ENCODE data around the gene GREB1L.
"Not testable (repeated sequence)": the region's sequence is repeated elsewhere in the genome, so short reads cannot be mapped to it uniquely, and the experiment has no call there.

GREB1L gene

DNA sequence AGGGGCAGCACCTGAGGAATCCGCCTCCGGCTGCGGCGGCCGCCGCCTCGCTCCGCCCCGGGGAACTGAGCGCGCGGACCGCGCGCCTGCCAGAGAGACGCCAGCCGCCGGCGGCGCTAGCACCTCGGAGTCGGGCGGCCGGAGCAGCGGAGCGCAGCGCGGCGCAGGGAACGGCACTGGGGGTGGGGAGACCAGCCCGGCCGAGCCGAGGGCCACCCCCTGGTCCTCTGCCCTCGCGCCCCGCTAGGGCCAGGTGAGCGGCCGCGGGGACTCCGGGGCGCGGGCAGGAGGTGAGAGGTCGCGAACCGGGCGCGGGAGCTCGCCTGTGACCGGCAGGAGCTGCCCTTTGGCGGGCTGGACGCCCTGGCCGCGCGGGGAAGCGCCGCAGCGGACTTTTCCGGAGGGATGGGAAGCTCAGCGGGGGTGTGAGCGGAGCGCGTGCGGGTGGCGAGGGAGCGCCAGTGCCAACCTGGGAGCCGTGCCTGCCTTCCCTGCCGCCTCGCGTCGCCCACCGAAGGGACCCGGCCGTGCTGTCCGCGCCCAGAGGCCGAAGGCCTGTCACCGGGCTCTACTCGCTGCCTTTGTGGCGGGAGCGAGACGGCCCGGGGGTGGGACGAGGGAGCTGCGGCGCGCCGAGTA is at the start of gene GREB1L:
TSS of gene GREB1L (plus strand) at position 92 of the 639 bp plus-strand sequence. CDS start 141,287 bp downstream, outside the sequence.
- DNase-seq (ENCODE audit: low spot score), result no peak

DNA sequence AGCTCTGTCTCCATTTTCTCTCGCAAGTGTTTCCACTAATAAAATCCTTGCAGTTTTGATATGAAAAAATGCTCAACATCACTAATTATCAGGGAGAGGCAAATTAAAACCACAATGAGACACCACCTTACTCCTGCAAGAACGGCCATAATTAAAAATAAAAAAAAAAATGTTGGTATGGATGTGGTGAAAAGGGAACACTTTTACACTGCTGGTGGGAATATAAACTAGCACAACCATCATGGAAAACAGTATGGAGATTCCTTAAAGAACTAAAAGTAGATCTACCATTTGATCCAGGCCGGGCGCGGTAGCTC is 49.8 kb upstream of the GREB1L start:
- DNase-seq (ENCODE audit: low spot score), result no peak

- peak; percentile 75 for DNase-seq (ENCODE audit: low spot score)
These were observed 46.9 kb upstream of the GREB1L start for GRCh38 chr18:21194871-21195771.

DNA sequence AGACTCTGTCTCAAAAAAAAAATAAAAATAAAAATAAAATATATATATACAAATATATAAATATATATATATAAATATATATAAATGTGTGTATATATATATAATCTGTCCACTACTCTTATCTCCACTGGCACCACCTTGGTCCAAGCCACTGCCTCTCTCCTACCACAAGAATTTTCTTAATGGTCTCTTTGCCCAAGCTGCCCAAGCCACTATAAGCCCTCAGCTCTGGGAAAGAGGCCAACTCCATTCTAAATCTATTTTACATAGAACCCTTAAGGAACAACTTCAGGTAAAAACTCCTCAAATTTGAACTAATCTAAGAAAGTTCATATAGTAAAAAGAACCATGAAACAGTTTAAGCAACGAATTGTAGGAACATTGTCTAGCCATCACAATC is 45.6 kb upstream of the GREB1L start:
- DNase-seq (ENCODE audit: low spot score), result no peak

DNA sequence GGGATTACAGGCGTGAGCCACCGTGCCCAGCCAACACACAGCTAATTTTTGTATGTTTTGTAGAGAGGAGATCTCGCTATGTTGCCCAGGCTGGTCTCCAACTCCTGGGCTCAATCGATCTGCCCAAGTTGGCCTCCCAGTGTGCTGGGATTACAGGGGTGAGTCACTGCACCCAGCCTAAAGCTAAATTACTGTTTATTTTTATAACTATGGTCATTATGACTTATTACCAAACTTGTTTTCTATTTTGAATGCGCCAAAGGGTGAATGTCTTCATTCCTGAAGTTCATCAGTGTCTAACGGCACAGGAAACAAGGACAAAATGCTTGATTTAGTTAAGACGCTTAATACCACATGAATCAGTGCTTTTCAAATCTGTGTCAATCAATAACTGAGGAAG is 38.9 kb upstream of the GREB1L start:
- DNase-seq (ENCODE audit: low spot score), result no peak

- DNase-seq (ENCODE audit: low spot score), result no peak
These were observed 38.3 kb upstream of the GREB1L start for GRCh38 chr18:21203542-21204241.

GRCh38 chr18:21205695-21206094 is 36.3 kb upstream of the GREB1L start:
- DNase-seq (ENCODE audit: low spot score), result no peak

GRCh38 chr18:21210278-21210677 is 31.8 kb upstream of the GREB1L start:
- no peak for DNase-seq (ENCODE audit: low spot score)

GRCh38 chr18:21210784-21211183 is 31.2 kb upstream of the GREB1L start:
- DNase-seq (ENCODE audit: low spot score), result no peak

- not testable (repeated sequence) for DNase-seq (ENCODE audit: low spot score)
These were observed 27.6 kb upstream of the GREB1L start for GRCh38 chr18:21214409-21214808.

DNA sequence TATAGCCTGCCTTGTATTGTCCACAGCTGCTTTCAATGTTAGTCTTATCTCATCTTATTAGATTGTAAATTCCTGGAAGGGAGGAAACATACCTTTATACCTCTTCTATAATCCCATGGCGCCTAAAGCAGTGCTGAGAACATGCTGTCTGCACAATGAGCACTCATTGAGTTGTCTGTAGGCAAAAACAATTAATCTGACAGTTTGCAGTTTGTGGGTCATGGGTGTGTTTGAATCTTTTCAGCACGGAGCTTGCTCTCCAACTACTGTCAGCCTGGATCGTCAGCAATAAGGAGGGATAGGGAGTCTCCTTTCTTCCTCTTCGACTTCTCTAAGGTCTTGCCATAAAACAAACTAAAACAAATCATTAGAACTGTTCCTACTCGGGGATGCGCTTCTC is 26.5 kb upstream of the GREB1L start:
- DNase-seq (ENCODE audit: low spot score), result no peak

DNA sequence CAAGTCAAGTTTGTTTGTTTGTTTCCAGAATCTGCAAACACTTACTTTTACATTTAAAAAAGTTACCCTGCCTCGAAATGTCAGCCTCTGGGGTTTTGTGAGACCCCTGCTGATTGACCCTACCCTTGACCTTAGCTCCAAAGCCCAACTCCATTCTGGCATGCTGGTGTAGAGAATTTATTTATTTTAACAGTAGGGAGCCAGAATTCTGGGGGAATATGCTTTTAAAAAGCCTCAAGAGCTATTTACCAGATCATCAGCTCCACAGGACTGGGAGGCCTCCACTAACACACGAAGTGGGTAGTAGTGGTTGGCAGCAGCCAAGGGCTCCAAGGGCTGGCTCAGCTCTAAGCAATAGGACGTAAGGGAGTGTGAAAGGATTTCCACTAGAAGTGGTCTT is 23.2 kb upstream of the GREB1L start:
- DNase-seq (ENCODE audit: low spot score), result no peak

- DNase-seq (ENCODE audit: low spot score), result no peak
These were observed 11.6 kb upstream of the GREB1L start for GRCh38 chr18:21230436-21230835.

DNA sequence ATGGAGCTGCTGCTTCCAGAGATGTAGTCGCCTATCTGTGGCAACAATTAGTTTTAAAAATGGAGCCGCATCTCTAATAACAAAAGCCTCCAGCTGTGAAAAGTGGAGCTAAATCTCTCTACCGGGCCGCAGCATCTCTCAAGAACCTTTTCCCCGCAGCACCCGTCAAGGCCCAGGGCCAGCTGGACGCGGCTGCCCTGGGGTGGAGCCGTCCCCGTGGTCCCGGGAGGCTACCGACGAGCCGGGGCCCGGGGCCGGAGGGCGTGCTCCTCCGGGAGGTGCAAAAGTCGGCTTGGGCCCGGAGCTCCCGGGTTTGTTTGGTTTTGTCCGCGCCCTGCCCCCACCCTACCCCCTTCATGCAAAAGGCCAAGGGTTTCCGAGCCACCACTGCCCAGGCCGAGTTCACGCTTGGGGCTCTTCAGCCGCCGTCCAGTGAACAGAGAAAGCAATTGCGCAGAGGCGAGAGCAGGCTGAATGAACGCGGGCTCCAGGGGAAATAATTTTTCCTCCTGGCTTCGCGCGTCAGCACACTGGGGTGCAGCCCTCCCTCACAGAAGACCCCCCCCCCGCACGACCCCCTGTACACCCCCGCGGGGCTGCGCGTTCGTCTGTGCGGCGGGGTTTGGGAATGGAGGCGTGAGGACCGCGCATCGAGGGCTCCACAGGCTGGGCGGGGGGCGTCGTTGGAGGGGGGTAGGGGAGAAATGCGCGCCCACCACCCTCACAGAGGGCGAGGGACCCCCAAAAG is 557 bp upstream of the GREB1L start:
- no peak for DNase-seq (ENCODE audit: low spot score)

- no peak for DNase-seq (ENCODE audit: low spot score)
These were observed 859 bp downstream of the GREB1L start for GRCh38 chr18:21242780-21243401.

DNA sequence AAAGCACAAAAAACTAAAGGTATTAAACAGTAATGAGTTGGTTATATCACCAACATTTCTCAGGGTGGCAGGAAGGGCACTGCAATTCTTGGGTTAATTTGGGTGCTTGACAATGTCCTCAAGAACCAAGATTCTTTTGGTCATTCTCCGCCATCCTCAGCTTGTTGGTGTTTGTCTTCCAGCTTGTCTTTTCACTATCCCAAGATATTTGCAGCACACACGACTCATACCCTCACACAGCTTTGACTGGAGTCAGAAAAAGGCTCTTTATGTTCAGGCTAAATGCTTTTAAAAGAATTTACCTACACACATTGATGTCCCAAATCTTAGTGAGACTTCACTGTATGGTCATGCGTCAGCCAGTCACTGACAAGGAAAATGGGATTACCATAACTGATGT is 12.5 kb downstream of the GREB1L start:
- no peak for DNase-seq (ENCODE audit: low spot score)

GRCh38 chr18:21255211-21255610 is 13.2 kb downstream of the GREB1L start:
- no peak for DNase-seq (ENCODE audit: low spot score)

- DNase-seq (ENCODE audit: low spot score), result no peak
These were observed 15.4 kb downstream of the GREB1L start for GRCh38 chr18:21257386-21257785.

DNA sequence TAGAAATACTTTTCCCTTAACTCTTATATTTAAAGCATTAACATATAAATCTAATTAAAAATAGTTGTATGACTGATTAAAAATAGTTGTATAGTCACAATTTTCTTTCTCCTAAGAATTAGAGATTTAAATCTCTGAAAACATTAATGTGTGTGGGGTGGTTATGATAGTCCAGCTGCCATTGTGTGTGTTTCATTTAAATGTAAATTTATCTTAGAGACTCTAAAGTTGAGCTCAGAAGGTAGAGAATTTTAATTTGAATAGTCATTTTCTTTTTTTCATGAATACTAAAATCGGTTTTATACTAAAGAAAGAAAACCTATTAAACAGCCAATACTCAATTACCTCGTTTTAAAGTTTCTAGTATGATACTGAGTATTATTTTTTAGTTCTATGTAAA is 18.6 kb downstream of the GREB1L start:
- no peak for DNase-seq (ENCODE audit: low spot score)

- DNase-seq (ENCODE audit: low spot score), result no peak
These were observed 19.3 kb downstream of the GREB1L start for GRCh38 chr18:21261352-21261751.

- no peak for DNase-seq (ENCODE audit: low spot score)
These were observed 20.2 kb downstream of the GREB1L start for GRCh38 chr18:21262244-21262643.

- DNase-seq (ENCODE audit: low spot score), result no peak
These were observed 20.9 kb downstream of the GREB1L start for GRCh38 chr18:21262979-21263378.
